ENCODE results near the gene ROBO2.

The ROBO2 gene

DNA sequence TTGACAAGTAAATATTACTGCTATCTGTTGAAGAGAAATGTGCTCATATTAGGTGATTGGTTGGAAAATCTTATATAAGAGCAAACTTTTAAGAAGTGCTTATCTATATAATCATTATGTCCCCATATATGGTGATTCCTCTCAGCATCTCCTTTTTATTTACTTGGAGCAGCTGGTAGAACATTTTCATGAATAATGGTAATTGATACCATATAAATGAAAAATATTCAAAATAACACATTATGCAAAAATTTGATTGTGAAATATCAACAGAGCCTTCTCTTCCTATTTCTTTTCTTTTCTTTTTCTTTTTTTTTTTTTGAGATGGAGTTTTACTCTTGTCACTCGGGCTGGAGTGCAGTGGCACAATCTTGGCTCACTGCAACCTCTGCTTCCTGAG lies 56.2 kb downstream of the ROBO2 start:
- no peak overlapping the region for H3K4me3 ChIP-seq (ENCODE audit: low read length)

DNA sequence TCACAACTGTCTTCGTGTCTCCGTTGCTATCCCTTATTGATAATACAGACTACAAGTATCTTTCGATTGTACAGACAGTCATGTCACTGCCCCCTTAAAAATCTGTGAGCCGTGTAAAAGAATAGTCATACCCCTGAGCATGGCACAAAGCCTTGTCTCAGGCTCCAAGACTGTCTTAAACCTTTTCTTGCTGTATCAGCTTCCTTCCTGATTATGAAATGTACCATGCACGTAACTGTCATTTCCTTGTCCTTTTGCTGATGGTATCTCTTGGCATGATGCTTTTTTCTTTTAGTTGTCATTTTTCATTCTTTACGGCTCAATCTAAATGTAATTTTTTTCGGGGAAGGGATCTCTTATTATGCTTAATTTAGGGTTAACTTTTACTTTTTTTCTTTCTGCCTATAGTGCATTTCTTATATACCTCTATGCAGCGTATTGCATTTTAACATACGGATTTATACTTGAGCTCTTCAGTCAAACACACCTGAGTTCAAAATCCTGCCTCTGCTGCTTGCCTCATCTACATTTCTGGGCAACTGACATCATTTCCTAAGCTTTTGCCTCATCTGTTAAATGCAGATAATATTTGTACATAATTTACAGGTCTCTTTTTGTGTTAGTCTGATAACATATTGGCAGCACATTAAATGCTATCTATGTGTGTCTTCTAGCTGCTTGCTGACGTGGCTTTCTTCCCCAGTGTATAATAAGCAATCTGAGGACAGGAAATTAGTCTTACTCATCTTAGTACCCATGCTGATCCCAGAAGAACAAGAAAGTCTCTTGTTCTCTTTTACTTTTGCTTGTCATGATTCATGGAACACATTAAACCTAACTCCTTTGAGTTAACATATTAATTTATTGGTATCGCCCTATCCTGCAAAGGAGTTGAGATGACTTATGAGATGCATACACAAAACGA lies 57.3 kb downstream of the ROBO2 start:
- DNase-seq (ENCODE audit: low read depth, low spot score): no peak

More for the DNA sequence above, 56.2 kb downstream of the ROBO2 start:
- DNase-seq (ENCODE audit: low read depth, low spot score): no peak

DNA sequence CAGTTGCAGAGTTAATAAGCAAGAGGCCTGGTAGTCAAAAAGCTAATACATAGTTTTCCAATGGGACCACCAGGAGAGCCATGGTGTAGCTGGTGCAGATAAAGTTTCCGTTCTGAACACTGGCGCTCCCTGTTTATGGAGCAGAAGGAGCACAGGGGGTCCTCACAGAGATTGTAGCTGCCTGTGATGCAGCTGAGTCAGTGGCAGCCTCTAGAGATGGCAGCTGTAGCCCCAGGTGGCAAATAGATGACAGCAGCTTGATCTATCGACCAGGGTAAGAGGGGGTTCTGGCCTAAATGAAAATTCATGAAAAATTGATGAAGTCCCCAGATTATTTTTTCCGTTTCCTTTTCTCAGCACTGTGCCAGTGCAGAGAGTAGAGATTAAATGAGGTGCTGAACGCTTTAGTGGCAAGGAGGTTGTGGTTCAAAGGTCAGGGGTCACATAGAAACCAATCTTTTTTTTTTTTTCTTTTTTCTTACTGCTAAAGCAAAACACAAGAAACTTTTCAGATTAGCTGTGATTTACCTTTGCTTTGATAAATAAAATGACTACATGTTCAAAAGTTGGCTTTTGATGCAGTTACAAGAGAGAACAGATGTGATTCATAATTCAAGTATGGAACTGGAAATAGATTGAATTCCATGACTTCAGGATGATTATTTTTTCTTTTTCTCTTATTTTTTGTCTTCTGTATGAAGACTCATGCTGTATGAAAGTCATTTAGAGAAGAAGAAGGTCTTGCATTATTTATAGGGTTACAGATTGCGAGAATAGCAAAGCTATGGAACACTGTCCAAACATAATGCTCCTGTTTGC lies 63.3 kb downstream of the ROBO2 start:
- no peak for DNase-seq (ENCODE audit: low read depth, low spot score)
- no peak overlapping the region for H3K4me3 ChIP-seq (ENCODE audit: low read length)

More for the DNA sequence above, 57.3 kb downstream of the ROBO2 start:
- no peak overlapping the region for H3K4me3 ChIP-seq (ENCODE audit: low read length)

DNA sequence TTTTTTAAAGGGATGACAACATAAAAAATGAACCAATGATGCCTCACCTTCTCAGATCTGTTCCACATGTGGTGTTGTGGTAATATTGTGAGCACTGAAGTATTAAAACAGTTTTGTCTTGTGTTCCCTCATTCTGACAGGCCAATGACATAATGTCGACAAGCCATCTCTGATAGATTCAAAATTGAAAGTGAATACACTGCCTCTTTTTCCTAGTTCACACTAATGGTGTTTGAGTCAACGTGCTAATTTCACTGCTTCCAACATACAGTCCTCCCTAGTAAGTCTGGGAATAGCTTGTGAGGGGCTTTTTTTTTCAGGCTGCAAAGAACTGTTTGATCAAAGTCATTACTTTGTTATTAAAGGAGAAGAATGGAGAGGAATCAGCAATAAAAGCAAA lies 82.8 kb downstream of the ROBO2 start:
- H3K4me3 ChIP-seq (ENCODE audit: low read length): no peak overlapping the region

DNA sequence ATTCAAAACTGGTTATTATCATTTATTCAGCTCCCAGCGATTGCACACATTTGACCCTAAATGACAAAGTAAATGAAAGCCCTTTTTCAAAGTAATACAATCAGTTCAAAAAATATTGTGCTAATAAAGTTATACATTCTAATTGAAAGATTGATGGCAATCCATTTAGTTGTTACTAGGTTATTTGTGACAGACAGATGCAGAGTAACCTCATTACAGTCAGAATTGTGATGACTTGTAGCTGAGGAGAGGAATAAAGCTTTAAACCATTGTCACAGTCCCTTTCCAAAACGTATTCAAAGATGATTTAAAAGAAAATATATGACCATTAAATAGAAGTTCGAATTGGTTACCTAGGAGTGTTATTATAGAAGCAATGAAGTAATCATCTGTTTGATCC lies 86.1 kb downstream of the ROBO2 start:
- no peak overlapping the region for H3K4me3 ChIP-seq (ENCODE audit: low read length)
- no peak for DNase-seq (ENCODE audit: low read depth, low spot score)

More for the DNA sequence above, 82.8 kb downstream of the ROBO2 start:
- no peak for DNase-seq (ENCODE audit: low read depth, low spot score)

DNA sequence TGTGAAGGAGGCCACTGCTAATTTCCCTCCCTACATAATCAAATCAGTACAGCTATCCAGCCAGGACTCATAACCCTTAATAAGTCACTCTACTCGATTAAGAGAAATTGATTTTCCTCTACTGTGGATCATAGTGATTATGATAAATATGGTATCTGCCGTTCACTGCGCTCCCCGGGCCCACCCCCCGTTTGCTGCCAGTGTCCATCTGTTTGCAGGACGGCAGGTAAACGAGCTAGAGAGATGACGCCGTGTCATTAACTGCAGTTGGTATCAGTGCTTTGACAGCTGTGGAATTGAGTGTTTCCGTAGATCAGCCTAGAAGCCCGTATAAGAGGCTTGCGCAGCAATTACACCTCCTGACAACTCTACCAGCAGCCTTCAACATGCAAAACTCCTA lies 94.9 kb downstream of the ROBO2 start:
- no peak for DNase-seq (ENCODE audit: low read depth, low spot score)
- H3K4me3 ChIP-seq (ENCODE audit: low read length): no peak overlapping the region

DNA sequence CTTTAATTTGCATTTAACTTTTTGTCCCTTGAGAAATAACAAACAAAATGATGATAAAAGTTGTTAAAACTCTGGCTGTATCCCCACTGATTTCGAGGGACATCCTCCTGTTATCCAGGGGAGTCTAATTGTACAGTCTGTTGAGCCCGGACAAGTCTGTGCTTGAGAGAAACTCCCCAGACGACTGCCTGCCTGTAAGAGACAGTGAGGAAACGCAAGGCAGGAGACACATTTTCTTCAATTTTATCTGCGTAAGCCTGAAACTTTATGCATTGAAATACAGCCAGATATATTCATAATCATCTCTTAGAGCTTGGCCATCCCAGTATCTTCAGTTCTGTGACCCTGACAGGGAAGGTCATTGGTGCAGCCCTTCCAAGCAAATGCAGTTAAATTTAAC lies 97.7 kb downstream of the ROBO2 start:
- no peak for DNase-seq (ENCODE audit: low read depth, low spot score)
- H3K4me3 ChIP-seq (ENCODE audit: low read length): no peak overlapping the region

DNA sequence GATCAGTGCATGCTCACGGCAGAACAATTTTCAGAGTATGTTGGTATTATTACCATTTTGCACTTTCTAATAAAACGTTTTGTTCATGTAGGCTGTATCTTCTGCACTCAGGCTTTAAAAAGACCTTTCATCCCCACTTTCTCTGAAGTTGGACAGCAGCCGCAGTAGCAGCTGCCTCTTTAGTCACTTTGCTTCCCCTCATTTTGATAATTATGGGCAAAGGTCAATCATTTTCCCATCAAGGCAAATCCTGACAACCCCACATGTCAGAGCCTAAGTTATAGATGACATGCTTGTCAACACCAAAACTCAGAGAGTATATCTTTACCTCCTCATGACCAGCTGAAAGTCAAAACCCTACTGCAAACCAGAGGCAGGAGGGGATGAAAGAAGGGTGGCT lies 99.7 kb downstream of the ROBO2 start:
- no peak for DNase-seq (ENCODE audit: low read depth, low spot score)
- H3K4me3 ChIP-seq (ENCODE audit: low read length): no peak overlapping the region

DNA sequence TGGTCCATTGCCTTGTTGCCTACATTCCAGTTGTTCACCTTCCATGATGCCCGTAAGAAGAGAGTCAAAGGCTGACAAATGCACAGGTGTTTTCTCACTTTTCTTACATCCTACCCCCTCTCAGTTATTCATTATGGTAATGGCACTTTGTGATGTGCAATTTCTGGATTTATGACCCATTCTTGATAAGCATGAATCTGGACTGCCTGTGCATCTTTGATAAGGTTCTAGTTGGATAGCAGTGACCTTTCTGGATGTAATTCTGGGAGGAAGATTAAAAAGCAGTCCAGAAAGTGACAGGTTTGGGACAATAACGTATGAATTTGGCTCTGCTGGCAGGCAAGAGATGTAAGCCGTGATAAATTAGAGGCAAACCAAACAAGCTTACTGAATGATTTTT lies 101.5 kb downstream of the ROBO2 start:
- H3K4me3 ChIP-seq (ENCODE audit: low read length): no peak overlapping the region
- DNase-seq (ENCODE audit: low read depth, low spot score): no peak

DNA sequence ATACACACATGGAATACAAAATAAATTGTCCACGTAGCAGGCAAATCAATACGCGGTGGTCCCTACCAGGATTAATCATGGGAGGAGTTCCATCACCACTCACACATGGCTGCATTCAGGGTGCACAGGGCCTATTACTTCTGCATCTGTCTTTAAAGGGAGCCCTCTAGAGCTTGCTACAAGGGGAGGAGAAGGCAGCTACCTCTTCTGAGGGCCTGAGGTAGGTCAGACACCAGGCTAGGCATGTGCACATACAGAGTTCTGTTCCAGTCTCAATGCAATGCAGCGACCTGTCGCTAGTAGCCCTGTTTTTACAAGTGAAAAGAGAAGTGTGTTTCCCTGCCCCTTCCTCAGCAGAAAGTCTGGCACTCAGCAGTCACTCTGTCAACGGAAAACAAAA lies 102.7 kb downstream of the ROBO2 start:
- H3K4me3 ChIP-seq (ENCODE audit: low read length): no peak overlapping the region
- no peak for DNase-seq (ENCODE audit: low read depth, low spot score)

DNA sequence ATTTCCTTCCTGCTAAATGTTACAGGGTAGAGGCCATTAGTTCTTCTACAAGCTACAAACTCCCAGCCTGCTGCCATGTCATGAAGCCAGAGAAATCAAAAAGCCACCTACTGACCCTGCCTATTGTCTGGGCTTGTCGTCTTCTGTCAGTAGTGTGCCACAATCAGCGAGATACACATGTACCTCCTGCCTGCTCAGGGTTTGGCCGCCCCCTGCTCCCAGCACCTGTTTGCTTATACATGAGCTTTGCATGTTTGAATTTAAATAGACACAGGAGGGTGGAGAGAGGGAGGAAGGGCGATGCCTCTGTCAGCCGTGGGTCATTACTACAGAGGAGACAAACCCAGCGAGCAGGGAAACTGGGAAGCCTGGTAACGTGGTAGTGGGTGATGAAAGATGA lies 106.1 kb downstream of the ROBO2 start:
- H3K4me3 ChIP-seq (ENCODE audit: low read length): no peak overlapping the region
- no peak for DNase-seq (ENCODE audit: low read depth, low spot score)

DNA sequence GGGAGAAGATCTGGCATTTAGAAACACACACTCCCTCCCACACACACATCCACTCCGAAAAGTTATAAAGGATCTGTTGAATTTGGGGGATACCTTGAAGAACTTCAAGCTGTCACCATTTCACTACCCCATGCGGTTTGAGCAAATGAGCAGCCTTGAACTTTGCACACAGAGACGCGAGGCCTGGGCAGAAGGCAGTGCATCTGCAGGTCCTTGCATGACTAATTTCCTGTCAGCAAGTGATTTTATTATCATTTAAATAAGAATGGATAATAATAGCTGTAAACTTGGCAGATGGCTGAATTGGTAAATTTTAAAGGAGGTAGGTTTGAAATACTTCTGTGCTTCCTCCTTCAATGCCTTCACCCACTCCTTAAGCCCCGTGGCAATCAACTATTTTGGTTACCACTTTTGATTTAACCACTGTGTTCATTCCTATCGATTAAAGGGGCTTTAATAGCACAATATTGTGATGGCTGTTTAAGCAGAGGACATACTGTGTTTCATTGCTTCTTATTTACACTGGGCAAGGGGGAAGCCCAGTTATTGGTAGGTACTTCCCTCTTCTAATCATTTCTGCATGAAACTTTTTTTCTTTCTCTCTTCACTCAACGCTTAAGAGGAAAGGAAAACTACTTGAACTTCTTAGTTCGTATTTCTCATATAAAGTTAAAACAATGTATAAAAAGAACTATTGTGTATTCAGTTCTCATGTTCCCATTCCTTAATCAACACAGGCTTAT lies 108.1 kb downstream of the ROBO2 start:
- H3K4me3 ChIP-seq (ENCODE audit: low read length): no peak overlapping the region
- no peak for DNase-seq (ENCODE audit: low read depth, low spot score)

DNA sequence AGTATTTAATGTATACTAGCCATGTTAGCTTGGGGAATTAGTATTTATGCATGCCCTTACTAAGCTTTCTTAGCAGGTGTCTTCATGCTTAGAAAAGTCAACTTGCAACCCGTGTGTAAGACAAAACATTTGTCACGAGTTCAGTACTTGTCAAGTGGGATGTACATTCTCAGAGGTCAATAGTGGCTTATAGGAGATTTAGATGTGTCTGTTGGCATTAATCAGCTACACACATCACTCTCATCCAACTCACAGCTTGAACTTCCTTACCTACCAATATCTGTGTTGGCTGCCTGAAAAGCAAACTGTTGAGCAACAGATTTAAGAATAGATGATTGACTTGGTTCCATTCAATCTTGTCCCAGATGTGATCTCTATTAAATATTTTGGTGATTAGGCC lies 109.5 kb downstream of the ROBO2 start:
- H3K4me3 ChIP-seq (ENCODE audit: low read length): no peak overlapping the region
- no peak for DNase-seq (ENCODE audit: low read depth, low spot score)

DNA sequence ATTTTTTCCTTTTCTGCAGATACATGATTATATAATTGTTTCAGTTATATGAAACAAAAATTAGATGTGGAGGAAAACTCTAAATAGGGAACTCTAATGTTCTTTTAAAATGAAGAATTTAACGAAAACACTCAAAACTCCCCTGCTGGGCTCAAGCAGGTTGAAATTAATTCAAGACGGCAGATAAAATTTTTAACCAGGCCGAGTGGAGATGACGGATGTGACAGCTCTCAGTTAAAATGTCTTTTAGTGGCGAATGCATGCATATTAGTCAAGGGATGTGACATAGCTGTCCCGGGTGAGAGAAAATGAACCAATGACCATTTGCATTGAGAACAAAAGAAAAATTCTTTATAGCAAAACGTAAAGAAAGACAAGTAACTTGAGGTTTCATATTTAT lies 110.1 kb downstream of the ROBO2 start:
- DNase-seq (ENCODE audit: low read depth, low spot score): no peak
- H3K4me3 ChIP-seq (ENCODE audit: low read length): no peak overlapping the region

DNA sequence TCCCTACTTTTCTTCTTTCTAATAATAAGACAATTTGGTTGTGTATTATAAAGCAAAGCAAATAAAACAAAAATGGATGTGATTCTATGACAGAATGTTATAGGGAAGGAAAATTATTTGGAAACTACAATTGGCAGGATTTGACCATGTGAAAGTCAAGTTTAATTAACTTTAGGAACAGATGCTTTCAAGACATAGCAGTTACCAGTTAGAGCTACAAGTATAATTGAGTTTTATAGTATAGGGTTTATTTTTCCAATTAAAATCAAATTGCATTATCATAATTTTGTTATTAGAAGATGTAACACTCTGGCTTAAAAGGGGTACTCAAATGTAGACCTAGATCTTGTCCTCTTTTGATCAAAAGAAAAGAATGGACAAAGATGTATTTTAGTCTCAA lies 110.9 kb downstream of the ROBO2 start:
- no peak for DNase-seq (ENCODE audit: low read depth, low spot score)
- no peak overlapping the region for H3K4me3 ChIP-seq (ENCODE audit: low read length)

DNA sequence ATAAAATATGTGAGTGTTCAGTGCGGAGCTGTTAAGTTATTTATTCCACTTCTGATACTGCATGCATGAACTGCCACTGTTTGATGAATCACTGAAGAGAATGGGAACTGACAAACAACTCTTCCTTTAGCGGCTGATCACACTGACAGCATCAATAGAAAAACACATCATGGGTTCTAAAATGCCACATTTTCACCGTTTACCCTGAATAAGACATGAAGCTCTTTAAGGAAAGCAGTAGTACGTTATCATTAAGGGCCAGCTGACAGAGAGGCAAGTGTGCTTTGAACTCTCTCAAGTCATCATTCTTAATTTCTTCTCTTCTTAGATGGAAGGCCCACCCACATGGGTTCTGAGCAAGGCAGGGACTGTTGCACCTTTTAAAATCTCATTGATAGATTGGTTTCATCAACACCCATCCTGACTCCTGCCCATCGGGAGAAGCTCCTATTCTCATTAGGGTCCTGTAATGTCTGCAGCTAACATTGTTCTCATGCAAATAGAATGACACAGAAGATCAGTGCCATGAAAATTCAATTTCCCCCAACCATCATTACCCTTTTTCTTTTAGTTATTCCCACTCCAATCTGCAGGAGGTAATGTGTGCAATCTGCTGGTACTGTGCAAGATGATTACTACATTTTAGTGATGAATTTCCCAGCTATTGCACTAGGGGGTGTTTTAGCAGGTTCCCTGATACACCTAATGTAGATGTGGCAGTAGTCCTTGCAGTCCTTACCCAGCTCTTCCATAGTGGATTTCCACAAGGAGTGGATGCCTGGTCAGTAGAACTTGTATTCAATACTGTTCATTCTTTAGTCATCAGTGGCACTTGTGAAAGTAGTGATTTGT lies 119.1 kb downstream of the ROBO2 start:
- no peak overlapping the region for H3K4me3 ChIP-seq (ENCODE audit: low read length)

DNA sequence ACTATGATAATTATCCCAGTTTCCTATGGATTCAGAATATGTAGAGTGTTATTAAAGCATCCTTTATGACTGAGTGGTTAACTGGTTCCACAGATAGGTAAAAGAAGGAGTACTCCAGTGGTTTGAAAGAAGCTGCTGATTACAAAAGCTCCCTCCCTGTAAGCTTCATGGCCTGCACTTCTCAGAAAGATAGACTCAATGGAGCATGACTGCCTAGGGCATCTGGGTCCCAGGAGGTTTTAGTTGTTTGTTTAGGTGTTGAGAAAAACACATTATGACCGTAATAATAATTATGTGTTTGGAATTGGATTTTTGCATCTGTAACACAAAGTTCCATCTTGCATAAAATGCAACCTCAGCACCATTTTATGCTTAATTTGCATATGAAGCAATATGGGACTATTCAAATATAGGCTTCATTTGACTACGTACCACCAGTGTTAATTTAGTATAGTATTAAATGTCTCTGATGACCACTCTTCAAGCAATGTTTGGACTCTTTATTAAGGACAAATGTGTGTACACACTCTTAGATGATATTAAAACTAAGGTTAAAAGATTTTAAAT lies 121.1 kb downstream of the ROBO2 start:
- no peak for DNase-seq (ENCODE audit: low read depth, low spot score)
- no peak overlapping the region for H3K4me3 ChIP-seq (ENCODE audit: low read length)

More for the DNA sequence above, 119.1 kb downstream of the ROBO2 start:
- DNase-seq (ENCODE audit: low read depth, low spot score): no peak

DNA sequence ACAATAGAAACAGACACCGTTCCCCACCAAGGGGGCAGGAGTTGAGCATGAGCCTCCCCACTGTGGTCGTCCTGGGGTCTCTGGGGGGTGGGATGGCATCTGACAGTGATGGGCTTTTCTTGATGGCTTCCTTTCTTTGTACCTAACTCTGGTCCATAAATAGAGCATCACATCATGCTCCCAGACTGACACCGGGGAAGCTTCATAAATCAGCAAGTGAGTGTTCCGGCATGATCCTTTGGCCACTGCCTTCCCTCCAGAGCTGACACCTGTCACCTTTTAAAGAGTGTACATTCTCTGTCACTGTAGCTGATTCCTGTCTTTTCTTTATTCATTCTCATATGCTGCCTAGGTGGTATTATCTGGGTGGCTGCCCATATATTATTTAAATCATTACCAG lies 129.9 kb downstream of the ROBO2 start:
- no peak for DNase-seq (ENCODE audit: low read depth, low spot score)

More for the DNA sequence above, 129.9 kb downstream of the ROBO2 start:
- no peak overlapping the region for H3K4me3 ChIP-seq (ENCODE audit: low read length)
